GM21515 (cell line): Measurements from ENCODE around the gene MMP19.
"Not testable (repeated sequence)": the region's sequence is repeated elsewhere in the genome, so short reads cannot be mapped to it uniquely, and the experiment has no call there.

Experiments
- ATAC-seq: cut with Tn5 transposase; IDR thresholded peaks from one replicate; pipeline ENCODE4 v1.9.1; 2021; ENCODE audit not compliant: unreplicated experiment

Gene MMP19, protein sequence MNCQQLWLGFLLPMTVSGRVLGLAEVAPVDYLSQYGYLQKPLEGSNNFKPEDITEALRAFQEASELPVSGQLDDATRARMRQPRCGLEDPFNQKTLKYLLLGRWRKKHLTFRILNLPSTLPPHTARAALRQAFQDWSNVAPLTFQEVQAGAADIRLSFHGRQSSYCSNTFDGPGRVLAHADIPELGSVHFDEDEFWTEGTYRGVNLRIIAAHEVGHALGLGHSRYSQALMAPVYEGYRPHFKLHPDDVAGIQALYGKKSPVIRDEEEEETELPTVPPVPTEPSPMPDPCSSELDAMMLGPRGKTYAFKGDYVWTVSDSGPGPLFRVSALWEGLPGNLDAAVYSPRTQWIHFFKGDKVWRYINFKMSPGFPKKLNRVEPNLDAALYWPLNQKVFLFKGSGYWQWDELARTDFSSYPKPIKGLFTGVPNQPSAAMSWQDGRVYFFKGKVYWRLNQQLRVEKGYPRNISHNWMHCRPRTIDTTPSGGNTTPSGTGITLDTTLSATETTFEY

DNA sequence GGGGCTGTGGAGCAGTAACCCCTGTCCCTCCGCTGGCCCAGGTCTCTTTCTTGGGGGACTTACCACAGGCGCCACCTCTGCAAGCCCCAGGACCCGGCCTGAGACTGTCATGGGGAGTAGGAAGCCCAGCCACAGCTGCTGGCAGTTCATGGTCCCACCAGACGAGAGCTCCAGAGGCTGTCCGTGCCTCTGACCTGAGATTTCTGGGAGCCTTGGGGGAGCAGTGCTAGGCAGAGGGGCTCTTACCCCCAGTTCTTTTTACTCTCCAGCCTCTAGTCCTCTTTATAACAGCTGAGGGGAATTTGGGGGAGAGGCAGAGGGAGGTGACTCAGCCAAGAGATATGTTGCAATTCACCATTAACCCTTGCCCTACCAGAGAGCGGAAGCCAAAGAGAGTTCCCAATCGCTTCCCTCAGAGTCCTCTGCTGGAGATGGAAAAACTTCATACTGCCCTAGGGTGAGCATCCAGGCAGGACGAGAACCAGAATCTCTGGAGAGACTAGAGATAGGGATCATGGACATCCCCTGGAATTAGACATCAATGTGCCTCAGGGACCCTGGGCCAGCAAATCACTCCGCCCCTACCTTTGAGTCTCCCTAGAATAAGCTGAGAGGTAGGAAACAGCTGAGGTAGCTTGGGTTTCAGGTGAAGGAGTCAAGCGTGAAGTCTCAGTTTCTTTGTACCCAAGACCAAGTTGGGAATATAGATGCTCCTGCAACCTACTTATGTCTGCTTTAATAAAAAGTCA lies at the start of gene MMP19:
Gene MMP19, minus strand, starts transcription at position 256 of the 749 bp plus-strand sequence. Its CDS starts 106 bp downstream, at position 150.
- ATAC-seq: no peak

DNA sequence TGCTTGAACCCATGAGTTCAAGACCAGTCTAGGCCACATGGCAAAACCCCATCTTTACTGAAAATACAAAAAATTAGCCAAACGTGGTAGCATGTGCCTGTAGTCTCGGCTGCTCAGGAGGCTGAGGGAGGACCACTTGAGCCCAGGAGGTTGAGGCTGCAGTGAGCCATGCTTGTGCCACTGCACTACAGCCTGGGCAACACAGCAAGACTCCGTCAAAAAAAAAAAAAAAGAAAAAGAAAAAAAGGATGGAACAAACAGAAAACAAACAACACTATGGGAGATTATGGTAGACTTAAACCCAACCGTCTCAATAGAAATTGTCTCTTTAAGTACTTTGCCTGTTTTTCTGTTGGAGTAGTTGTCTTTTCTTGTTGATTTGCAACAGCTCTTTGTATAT lies 48.6 kb upstream of the MMP19 start:
- ATAC-seq: no peak

DNA sequence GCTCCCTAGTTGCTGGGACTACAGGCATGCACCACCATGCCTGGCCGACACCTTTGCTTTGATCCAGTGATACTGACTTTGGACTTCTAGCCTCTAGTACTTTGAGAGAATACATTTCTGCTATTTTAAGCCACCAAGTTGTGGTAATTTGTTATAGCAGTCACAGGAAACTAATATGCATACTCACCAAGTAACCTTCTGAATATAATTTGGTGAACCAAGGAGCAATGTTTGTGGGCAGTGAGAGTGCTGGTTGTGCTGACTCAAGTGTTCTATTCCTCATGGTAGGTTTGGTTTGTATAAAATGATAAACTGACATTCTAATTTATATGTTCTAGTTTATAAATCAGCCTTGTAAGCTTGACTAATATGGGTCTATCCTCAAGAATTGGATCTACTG lies 42.4 kb upstream of the MMP19 start:
- no peak for ATAC-seq

DNA sequence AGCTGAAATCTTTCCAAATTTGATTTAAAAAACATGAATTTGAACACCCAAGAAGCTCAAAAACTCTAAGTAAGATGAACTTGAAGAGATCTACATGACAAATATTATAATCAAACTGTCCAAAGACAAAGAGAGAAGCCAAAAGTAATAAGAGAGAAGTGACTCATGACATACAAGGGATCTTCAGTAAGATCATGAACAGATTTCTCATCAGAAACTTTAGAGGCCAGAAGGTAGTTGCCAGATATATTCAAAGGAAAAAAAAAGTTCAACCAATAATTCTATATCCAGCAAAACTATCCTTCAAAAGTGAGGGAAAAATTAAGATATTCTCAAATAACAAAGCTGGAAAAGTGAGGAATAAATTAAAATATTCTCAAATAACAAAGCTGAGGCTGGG lies 35.1 kb upstream of the MMP19 start:
- ATAC-seq: no peak

DNA sequence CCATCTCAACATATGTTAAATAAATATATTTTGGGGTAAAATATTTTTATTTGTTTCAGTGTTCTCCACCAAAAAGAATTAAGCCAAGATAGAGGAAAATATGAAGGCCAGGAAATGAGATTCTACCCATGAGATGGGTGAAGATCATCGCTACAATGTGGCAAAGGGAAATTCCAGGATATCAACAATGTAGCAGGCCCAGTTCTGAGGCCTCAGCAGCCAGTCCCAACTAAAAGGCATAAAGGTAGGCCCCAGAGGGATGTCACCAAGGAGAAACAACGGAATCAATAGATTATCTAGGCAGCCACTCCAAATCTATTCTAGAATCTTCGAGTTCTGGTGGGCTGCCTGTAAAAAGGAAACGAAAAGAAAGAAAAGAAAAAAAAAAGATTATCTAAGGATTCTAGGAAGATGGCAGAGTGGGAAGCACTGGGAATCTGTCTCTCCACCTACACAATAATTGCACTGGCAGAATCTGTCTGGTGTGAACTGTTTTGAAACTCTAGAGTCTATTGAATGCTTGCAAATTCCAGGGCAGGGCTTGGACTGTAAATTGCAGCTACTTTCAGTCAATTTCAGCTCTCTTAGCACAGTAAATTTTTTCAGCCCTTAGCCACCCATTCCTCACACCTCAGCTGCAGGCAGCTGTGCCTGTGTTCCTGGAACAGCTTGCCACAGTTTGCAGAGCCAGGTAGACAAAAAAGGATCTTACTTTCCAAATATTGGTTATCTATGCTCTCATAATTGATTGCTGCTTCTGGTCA lies 33.1 kb upstream of the MMP19 start:
- no peak for ATAC-seq

DNA sequence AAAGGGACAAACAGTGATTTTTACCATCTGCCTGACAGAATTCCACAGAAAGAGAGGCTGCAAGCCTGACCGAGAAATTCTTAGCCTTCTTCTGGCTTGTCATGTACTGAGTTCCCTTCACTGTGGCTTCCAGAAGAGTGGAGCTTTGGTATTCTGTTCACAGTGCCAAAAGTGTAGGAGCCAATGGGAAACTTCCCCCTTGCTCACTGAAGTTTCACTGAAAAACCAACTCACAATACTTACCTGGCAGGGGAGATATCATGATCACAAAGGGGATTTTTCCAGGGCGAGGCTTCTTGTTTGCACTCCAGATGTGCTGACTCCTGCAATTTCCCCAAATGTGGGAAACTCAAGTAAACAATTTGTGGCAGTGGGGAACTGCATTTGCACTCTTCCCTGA lies 31.7 kb upstream of the MMP19 start:
- no peak for ATAC-seq

DNA sequence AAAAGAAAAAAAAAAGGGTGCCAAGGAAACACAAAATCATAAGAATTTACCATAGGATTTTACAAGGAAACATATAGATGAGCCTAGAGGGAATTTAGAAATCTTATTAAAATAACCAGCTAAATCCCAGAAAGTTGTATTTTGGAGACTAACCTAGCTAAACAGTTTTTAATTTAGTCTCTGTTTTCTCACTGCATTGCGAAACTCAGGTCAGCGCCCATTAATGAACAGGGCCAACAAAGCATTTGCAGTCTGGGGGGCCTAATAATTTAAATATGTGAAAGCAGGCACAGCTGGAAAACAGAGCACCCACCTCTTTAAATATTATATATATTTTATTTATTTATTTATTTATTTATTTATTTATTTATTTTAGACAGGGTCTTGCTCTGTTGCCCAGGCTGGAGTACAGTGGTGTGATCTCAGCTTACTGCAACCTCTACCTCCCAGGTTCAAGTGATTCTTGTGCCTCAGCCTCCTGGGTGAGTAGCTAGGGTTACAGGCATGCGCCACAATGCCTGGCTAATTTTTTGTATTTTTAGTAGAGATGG lies 23.8 kb upstream of the MMP19 start:
- ATAC-seq: not testable (repeated sequence)

DNA sequence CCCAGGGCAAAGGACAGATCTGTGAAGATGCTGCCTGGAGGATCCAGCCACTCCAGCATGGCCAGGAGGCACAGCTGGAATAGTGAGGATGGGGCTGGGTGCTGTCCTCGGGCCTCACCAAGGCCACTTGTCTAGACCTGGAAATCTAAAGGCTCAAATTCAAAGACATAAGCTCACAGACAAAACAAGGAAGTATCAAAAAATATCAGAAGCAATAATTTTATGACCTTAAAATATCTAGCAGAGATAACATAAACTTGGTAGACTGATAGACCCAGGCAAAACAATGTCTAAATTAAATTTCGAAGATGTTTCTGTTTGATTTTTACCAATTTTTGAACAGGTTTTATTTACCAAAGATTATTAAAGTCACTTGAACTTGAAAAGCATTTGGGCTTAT lies 22.6 kb upstream of the MMP19 start:
- ATAC-seq: no peak

DNA sequence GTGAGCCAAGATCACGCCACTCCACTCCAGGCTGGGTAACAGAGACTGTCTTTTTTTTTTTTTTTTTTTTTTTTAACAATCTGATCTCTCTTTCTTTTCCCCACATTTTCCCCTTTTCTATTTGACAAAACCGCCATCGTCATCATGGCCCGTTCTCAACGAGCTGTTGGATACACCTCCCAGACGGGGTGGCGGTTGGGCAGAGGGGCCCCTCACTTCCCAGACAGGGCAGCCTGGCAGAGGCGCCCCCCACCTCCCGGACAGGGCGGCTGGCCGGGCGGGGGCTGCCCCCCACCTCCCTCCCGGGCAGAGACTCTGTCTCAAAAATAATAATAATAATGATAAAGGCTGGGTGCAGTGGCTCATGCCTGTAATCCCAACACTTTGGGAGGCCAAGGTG lies 20.2 kb upstream of the MMP19 start:
- not testable (repeated sequence) for ATAC-seq

DNA sequence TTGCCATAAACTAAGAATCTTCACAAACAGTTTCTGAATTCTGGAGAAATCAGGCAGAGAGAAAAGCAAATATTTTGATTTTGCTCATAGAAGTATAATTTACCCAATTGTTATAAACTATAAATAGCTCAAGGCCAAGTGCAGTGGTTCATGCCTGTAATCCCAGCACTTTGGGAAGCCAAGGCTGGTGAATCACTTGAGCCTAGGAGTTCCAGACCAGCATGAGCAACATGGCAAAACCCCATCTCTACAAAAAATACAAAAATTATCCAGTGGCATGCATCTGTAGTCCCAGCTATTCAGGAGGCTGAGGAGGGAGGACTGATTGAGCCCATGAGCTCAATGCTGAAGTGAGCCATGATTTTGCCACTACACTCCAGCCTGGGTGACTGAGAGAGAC lies 19.6 kb upstream of the MMP19 start:
- ATAC-seq: no peak

DNA sequence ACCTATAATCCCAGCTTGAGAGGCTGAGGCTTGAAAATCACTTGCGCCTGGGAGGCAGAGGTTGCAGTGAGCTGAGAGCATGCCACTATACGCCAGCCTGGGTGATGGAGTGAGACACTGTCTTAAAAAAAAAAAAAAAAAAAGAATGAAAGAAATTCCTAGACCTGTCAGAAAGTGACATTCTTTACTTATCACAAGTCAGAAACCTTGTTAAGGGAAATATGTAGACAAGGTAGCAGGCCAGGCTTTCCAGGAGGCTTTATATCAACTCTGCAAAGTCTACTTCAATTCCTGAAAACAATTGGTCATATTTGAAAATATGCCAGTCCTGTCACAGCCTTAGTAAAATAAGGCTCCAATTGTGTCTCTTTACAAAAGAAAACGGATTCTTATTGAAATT lies 19.1 kb upstream of the MMP19 start:
- no peak for ATAC-seq

DNA sequence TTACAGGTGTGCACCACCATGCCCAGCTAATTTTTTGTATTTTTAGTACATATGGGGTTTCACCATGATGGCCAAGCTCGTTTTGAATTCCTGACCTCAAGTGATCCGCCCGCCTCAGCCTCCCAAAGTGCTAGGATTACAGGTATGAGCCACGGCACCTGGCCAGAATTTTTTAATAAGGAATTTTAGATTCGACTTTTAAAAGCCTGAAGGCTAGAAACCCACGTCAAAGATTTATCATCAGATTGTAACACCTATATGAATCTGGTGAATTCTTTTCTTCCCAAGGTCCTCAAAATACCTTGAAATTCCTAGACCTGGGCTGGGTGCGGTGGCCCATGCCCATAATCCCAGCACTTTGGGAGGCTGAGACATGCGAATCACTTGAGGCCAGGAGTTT lies 18.7 kb upstream of the MMP19 start:
- no peak for ATAC-seq

DNA sequence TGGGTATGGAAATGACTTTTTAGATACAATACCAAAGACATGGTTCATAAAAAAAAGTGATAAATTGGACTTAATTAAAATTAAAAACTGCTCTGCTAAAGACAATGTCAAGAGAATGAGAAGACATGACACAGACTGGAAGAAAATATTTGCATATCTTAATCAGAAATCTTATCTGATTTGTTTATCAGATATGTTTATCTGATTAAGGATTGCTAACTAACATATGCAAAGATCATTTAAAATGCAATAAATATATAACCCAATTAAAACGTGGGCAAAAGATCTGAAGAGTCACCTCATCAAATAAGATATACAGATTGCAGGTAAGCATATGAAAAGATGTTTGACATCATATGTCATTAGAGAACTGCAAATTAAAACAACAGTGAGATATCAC lies 10.0 kb upstream of the MMP19 start:
- ATAC-seq: no peak

DNA sequence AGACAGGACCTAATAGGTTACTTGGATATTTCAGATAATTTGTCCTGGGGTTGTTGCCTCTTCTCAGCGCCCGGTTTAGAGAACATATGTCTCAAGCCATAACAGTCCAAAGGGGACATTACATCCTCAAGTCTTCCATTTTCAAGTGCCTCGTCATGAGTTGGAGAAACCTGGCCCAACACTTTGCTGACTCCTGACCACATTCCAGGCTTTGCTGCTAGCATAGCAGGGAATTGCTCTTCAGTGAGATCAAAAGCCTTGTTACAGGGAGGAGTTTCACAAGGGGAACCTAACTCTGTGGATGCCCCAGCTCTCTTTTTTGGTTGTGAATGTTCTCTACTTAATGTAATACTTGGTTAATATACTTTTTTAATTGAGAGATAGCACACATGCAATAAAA lies 8.2 kb upstream of the MMP19 start:
- ATAC-seq: no peak

DNA sequence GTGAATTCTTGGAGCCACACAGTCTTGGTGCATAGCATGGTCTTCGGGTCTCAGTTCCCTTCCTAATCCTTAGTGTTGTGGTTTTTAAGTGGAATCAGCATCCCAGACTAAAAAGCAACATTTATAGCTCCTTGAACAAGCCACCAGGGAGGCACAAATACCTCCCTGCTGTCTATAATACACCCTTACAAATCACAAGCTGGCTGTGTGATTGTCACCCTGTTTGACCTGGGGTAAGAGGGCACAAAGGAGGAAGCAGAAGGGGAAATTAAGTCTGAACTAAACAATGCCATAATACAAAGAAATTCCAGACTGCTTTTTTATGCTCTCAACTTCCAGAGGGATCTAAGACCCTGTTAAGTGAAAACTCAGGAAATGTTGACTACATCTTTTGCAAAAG lies 7.7 kb upstream of the MMP19 start:
- no peak for ATAC-seq

DNA sequence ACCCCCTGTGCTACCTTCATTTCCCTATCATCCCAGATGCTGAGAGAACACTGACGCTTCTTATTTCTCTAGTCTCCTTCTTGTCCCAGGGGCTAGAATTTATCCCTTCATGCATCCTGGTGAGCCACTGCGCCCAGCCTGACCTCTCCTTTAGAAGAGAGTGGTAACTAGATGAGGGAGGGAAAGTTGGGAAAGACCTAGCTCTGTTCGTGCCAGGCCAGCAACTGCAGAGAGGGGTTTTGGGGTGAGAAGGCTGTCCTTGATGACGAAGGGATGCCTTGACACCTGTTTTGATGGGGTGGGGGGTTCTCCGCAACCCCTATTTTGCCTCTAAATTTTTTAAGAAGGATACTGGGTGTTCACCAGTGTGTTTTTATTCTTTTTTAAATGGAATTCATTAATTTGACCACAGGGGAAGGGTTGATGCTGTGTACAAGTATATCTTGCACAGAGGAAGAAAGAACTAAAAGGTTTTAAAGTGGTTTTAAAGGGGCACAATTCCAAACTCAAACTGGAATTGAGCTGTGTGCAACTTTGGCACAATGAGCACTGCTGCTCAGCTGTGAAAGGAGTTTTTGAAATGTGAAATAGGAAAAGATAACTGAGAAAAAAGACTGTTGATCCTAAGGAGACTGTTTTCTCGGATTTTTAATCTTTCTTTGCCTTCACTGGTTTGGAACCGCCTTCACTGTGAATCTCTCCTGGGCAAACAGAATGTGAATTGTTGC lies 7.0 kb upstream of the MMP19 start:
- no peak for ATAC-seq

DNA sequence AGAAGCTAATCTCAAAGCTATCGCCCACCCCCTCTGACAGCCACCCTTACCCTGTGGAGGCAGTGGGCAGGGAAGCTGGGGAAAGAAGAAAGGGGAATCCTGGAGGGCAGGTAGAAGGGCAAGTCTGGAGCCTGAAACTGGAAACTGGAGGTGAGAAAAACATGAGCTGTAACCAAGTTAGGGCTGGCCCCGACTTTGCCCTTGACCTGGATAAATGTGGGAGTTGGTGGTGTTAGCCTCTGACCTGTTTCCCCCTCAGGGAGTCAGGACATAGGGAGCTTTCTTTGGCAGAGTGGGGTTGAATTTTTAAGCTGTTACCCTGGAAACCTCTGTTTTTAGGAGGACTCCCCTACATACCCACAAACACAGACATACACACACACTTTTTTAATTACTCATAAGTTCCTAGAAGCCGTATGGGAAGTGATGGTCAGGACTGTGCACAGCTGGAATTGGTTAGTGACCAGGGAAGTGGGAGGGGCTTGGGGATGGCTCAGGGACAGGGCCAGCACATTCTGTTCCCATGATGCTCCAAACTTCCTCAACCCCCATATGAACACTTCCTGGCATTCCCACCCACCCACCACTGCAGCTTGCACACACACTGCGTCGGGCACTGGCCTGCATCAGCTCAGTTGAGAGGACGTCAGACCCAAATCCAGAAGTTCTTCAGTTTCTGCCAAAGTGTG lies 5.0 kb upstream of the MMP19 start:
- no peak for ATAC-seq

DNA sequence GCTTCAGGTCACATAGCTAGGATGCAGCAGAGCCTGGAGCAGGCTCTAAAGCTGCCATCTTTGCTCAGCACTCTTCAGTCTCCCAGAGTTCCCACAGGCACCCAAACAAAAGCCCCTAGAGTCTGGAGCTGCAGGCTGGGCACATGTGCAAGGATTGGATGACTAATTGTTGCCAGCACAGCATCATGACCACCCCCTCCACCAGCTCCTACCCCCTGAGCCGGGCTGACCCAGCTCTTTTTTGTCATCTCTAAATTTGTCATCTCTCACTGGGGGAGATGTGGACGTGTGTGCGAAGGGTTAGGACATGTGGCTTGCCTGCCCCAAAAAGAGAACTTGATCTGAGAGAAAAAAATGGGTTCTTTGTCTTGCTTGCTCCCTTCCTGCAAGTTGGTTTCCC lies 4.3 kb upstream of the MMP19 start:
- ATAC-seq: no peak

DNA sequence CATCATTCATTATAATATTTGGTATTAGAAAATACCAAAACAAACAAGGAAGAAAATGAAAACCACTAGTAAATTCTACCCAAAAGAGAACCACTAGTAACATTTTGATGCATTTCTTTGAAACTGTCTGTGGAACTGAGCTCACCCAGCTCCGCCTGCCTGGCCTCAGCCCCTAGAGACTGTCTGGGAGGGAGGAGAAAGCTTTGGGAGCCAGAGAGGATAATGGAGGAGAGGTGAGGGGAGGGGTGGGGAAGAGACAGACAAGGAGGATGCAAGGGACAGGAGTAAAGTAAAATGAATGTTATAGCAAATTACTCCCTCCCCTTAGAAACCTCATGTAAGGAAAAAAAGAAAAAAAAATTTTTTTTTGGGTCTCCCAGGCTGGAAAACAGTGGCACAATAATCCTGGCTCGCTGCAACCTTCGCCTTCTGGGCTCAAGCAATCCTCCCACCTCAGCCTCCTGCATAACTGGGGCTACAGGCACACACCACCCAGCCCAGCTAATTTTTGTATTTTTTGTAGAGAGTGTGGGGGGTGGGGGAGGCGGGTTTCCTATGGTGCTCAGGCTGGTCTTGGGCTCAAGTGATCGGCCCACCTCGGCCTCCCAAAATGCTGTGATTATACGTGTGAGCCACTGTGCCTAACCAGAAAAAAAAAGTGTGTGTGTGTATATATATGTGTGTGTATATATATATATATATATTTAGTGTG lies 3.2 kb upstream of the MMP19 start:
- no peak for ATAC-seq
